VCaP (cell line): ENCODE measurements around the gene FDPS.
"Not testable (repeated sequence)": the region's sequence is repeated elsewhere in the genome, so short reads cannot be mapped to it uniquely, and the experiment has no call there.

ENCODE experiments used
- H3K27ac ChIP-seq: fragments of 450-650 bp; 2 replicates; pipeline ENCODE4 v1.5.1; 2017
- TF ChIP-seq, protein P1 (sequence below): fragments of 450-650 bp; conservative IDR thresholded peaks from 2 replicates; pipeline ENCODE4 v1.5.1; 2017; ENCODE audit warnings: mild to moderate bottlenecking, moderate library complexity

FDPS gene

DNA sequence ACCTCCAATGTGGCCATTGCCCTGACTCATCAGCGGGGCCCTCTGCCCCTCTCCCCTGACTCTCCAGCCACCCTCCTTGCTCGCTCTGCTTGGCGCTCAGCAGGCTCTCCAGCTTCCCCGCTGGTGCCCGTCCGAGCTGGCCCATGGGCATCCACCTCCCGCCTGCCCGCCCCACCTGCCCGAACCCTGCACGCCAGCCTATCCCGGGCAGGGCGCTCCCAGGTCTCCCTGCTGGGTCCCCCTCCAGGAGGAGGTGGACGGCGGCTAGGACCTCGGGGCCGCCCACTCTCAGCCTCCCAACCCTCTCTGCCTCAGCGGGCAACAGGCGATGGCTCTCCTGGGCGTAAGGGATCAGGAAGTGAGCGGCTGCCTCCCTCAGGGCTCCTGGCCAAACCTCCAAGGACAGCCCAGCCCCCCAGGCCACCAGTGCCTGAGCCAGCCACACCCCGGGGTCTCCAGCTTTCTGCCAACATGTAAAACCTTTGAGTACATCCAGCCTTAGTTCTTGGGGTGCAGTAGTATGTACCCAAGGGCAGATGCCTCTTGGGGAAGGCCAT is 20.6 kb upstream of the FDPS start:
- no peak overlapping the region for H3K27ac ChIP-seq
- TF ChIP-seq, protein P1, sequence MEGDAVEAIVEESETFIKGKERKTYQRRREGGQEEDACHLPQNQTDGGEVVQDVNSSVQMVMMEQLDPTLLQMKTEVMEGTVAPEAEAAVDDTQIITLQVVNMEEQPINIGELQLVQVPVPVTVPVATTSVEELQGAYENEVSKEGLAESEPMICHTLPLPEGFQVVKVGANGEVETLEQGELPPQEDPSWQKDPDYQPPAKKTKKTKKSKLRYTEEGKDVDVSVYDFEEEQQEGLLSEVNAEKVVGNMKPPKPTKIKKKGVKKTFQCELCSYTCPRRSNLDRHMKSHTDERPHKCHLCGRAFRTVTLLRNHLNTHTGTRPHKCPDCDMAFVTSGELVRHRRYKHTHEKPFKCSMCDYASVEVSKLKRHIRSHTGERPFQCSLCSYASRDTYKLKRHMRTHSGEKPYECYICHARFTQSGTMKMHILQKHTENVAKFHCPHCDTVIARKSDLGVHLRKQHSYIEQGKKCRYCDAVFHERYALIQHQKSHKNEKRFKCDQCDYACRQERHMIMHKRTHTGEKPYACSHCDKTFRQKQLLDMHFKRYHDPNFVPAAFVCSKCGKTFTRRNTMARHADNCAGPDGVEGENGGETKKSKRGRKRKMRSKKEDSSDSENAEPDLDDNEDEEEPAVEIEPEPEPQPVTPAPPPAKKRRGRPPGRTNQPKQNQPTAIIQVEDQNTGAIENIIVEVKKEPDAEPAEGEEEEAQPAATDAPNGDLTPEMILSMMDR: no peak

DNA sequence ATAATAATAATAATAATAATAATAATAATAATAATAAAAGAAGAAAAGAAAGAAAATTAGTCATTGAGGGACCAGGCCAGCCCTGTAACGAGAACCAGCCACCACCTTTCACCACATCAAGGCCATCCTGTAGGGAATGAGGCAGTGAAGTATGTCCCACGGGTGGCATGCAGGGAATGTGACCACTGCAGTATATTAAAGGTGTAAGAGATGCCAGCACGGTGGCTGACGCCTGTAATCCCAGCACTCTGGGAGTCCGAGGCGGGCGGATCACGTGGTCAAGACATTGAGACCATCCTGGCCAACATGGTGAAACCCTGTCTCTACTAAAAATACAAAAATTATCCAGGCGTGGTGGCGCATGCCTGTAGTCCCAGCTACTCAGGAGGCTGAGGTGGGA is 17.7 kb upstream of the FDPS start:
- H3K27ac ChIP-seq: not testable (repeated sequence)

DNA sequence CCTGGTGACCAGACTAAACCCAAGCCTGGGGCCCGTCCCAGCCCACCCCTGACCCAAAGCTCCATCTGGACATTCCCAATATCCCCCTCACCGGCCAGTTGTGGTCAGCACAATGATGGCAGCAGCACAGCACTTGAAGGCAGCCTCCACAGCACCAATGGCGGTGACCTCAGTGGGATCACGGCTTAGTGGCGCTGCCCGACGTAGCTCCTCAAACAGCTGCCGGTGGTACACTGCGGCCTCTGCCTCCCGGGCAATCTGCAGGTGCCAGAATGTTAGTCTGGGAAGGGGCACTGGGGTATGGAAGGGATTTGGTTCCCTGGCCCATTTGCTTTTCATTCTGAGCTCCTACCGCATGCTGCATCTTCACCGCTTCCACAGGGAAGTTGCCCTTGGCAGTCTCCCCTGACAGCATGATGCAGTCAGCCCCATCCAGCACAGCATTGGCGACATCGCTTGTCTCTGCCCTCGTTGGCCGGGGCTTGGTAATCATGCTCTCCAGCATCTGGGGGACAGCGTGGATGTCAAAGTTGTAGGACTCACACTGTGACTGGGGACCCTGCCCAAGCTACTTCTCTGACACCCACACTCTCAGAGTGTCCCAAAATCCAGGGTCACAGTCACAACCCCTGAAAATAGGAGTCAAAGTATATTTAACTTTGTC is 15.4 kb upstream of the FDPS start:
- TF ChIP-seq, protein P1: no peak
- H3K27ac ChIP-seq: no peak overlapping the region

DNA sequence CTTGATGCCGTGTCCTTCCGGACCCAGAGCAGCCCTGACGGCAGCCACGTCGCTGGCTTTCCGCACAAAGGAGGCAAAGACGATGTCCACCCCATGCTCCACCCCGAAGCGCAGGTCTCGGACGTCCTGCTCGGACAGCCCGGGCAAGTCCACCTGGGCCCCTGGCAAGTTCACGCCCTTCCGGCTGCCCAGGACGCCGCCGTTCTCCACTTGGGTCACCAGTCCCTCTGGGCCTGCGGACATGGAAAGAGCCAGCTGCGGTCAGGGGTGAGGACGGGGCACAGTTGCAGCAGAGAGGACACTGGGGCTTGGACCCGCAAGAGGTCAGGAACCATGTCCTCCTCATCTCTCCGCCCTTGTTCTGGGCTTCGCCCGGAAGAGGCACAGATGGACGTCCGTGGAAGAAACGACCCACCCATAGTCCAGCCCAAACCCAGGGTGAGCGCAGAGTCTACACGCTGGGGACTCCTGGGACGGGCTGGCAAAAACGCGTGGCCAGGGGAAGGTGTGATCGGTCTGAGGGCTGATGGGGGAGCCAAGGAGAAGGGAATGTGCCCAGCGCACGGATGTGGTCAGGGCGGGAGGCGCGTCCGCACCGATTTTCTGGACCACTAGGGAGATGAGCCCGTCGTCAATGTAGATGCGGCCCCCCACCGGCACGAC is 14.0 kb upstream of the FDPS start:
- TF ChIP-seq, protein P1: no peak

DNA sequence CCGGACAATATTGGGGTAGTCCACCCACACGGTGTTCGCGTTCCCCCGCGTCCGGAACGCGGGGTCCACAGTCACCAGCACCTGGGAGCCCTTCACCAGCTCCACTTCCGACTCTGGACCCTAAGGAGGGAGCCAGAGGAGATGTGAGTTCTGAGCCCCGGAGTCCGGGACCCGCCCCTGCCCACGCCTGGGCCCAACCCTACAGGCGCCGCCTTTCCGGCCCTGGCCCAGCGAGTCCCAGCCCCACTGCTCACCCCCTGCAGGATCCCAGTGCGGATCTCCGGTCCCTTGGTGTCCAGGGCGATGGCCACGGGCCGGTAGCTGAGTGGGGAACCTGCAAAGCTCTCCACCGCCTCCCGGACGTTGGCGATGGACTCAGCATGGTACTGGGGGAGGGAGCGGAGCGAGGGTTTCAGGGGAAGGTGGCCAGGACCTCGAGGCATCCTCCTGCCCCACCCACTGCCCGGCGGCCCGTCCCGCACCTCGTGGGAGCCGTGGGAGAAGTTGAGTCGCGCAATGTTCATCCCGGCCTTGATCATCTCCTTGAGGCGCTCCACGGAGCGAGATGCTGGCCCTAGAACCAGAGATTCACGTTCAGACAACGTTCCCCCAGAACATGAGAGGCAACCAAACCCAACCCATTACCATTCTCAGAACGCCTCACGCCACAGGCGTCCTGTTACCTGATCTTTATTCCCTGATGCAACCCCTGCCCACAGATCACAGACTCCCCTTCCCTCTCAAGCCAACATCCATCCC is 13.3 kb upstream of the FDPS start:
- TF ChIP-seq, protein P1: no peak
- H3K27ac ChIP-seq: no peak overlapping the region

More for the DNA sequence above, 14.0 kb upstream of the FDPS start:
- H3K27ac ChIP-seq: no peak overlapping the region

DNA sequence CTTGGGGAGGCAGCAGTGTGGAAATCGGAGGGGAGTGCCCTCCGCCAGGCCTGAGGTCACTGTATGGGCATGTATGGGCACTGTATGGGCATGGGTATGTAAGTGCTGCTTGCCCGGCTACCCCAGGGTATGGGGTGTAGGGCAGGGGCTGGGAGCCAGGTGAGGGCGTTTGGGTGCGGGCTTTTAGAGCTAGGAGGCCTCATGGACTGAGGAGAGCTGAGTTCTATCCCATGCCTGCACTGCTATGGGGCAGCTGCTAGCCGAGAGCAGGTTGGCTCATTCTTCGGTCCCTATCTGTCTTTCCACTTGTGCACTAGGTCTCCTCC is 12.8 kb upstream of the FDPS start:
- H3K27ac ChIP-seq: no peak overlapping the region
- TF ChIP-seq, protein P1: no peak

DNA sequence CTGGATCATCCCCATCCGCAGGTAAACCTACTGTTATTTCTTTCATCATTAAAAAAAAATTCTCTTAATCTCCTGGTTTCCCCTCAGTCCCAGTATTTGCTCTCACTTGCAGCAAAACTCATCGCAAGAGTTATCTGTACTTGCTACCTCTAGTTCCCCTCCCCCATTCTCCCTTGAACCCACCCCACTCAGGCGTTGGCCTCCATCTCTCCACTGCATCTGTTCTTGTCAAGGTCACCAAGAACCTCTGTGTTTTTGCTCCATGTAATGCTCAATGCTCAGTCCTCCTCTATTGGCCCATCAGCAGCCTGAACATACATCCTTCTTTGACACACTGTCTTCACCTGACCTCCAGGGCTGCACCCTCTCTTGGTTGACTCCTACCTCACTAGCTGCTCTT is 12.0 kb upstream of the FDPS start:
- no peak overlapping the region for H3K27ac ChIP-seq
- TF ChIP-seq, protein P1: no peak

DNA sequence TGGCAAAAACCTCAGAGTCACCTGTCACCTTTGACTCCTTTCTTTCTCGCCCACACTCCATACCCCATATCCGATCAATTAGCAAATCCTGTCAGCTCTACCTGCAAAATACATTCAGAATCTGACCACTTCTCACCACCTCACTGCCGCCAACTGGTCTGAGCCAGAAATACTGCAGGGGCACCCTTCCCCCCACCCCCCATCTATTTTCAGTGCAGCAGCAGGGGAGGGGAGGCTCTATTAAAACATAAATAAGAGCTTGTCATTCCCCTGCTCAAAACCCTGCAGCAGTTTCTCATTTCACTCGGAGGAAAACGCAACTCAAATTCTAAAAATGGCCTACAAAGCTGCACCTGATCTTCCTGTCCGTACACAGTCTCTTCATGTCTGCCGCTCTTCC is 11.3 kb upstream of the FDPS start:
- H3K27ac ChIP-seq: no peak overlapping the region
- TF ChIP-seq, protein P1: no peak
